Testis (tissue), 2 donors: ENCODE data around the gene ALK.

Source experiments
- POLR2A ChIP-seq: fragments of 450-650 bp; IDR thresholded peaks from one replicate; pipeline ENCODE4 v1.6.1; 2017; ENCODE audit warnings: antibody characterized with exemption, mild to moderate bottlenecking, moderate library complexity
- TF ChIP-seq, protein P1 (sequence below), 3 experiments: fragments of 450-650 bp in 2 of 3; fragments of 200-600 bp in 1 of 3; sonication (generic) in 1 of 3; IDR thresholded peaks; one replicate each; pipeline ENCODE4 v1.5.1; 2016 to 2019; ENCODE audit warnings: antibody characterized with exemption in 3 of 3, mild to moderate bottlenecking in 2 of 3, moderate library complexity in 1 of 3

- TF ChIP-seq, protein P1, sequence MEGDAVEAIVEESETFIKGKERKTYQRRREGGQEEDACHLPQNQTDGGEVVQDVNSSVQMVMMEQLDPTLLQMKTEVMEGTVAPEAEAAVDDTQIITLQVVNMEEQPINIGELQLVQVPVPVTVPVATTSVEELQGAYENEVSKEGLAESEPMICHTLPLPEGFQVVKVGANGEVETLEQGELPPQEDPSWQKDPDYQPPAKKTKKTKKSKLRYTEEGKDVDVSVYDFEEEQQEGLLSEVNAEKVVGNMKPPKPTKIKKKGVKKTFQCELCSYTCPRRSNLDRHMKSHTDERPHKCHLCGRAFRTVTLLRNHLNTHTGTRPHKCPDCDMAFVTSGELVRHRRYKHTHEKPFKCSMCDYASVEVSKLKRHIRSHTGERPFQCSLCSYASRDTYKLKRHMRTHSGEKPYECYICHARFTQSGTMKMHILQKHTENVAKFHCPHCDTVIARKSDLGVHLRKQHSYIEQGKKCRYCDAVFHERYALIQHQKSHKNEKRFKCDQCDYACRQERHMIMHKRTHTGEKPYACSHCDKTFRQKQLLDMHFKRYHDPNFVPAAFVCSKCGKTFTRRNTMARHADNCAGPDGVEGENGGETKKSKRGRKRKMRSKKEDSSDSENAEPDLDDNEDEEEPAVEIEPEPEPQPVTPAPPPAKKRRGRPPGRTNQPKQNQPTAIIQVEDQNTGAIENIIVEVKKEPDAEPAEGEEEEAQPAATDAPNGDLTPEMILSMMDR (IDR thresholded peaks at IDR 0.05): no peak
- TF ChIP-seq POLR2A: no peak
Measured at GRCh38 chr2:29443627-29444026, 477.8 kb downstream of the ALK start.
